ENCODE measurements around the gene C1QA. TPM values are rescaled to one million over a fixed set of nuclear protein-coding genes. Genes with fewer than 3 reads are reported as not detected.

C1QA gene
- polyA plus RNA-seq, 4 donors, result 25.7 to 215 (median 108) TPM

Other genes with a start within 250 kb of the C1QA start
- 10 to 100 TPM in 1 of 4 donors, 1 to 10 TPM in 3; 4.1 to 14.6 (median 6.7) TPM for gene ZBTB40, start 184.8 kb upstream of the C1QA start, polyA plus RNA-seq
- gene EPHA8, start 73.1 kb upstream of the C1QA start, polyA plus RNA-seq, result under 1 TPM in 2 of 4 donors, not detected in 2; 0.21 to 0.64 TPM
- 100 to 1,000 TPM in 1 of 4 donors, 10 to 100 TPM in 3; 17.7 to 181 (median 85.2) TPM for gene C1QC, start 7.0 kb downstream of the C1QA start, polyA plus RNA-seq
- 100 to 1,000 TPM in 2 of 4 donors, 10 to 100 TPM in 2; 33.5 to 255 (median 95.1) TPM for gene C1QB, start 16.6 kb downstream of the C1QA start, polyA plus RNA-seq
- 10 to 100 TPM in 2 of 4 donors, 1 to 10 TPM in 2; 1.1 to 52.5 (median 15.8) TPM for gene EPHB2, start 74.2 kb downstream of the C1QA start, polyA plus RNA-seq

All from small intestine (tissue), 4 donors.